DOHH2 (cell line): ENCODE measurements around the gene CCDC149.

Experiments used
- H3F3A ChIP-seq: fragments of 200-600 bp; sonication (generic), shearing (Covaris generic); 2 replicates; pipeline ENCODE4 v1.6.0; 2016; ENCODE audit warnings: antibody characterized with exemption, mild to moderate bottlenecking; ENCODE audit not compliant: control insufficient read depth, insufficient read depth
- H3K27ac ChIP-seq: fragments of 200-600 bp; sonication (generic); 2 replicates; pipeline ENCODE4 v1.5.1; 2014; ENCODE audit warnings: low read depth, mild to moderate bottlenecking, low read length, moderate library complexity
- H3K27me3 ChIP-seq: fragments of 200-600 bp; sonication (generic); 2 replicates; pipeline ENCODE4 v1.6.1; 2014; ENCODE audit warnings: mild to moderate bottlenecking, low read length, mixed read lengths; ENCODE audit not compliant: control insufficient read depth
- H3K36me3 ChIP-seq: fragments of 200-600 bp; sonication (generic); 2 replicates; pipeline ENCODE4 v1.6.1; 2014; ENCODE audit warnings: mild to moderate bottlenecking, low read length, moderate library complexity, mixed read lengths; ENCODE audit not compliant: control insufficient read depth
- H3K4me1 ChIP-seq: fragments of 200-600 bp; sonication (generic); 2 replicates; pipeline ENCODE4 v1.6.1; 2014; ENCODE audit warnings: mild to moderate bottlenecking, low read length, mixed read lengths; ENCODE audit not compliant: control insufficient read depth
- H3K4me2 ChIP-seq: fragments of 200-600 bp; sonication (generic); 2 replicates; pipeline ENCODE4 v1.6.0; 2014; ENCODE audit warnings: mild to moderate bottlenecking, low read length, moderate library complexity
- H3K4me3 ChIP-seq: fragments of 200-600 bp; sonication (generic); 2 replicates; pipeline ENCODE4 v1.5.1; 2014; ENCODE audit warnings: mild to moderate bottlenecking, low read length, mixed read lengths
- H3K79me2 ChIP-seq: fragments of 200-600 bp; sonication (generic); 2 replicates; pipeline ENCODE4 v1.6.1; 2014; ENCODE audit warnings: mild to moderate bottlenecking, low read length, mixed read lengths; ENCODE audit not compliant: control insufficient read depth
- H3K9me2 ChIP-seq: fragments of 200-600 bp; sonication (generic); replicated peaks from 2 replicates; pipeline ENCODE4 v1.6.1; 2014; ENCODE audit warnings: mild to moderate bottlenecking, low read length, mixed read lengths; ENCODE audit not compliant: control insufficient read depth
- H3K9me3 ChIP-seq: fragments of 200-600 bp; sonication (generic); 2 replicates; pipeline ENCODE4 v1.6.1; 2014; ENCODE audit warnings: antibody characterized with exemption, low read length, mixed read lengths; ENCODE audit not compliant: control insufficient read depth, insufficient read depth
- H4K20me1 ChIP-seq: fragments of 200-600 bp; sonication (generic); 2 replicates; pipeline ENCODE4 v1.6.0; 2014; ENCODE audit warnings: low read depth, mild to moderate bottlenecking, antibody characterized with exemption, low read length, moderate library complexity; ENCODE audit not compliant: control insufficient read depth, insufficient read depth
- EZH2phosphoT487 ChIP-seq: fragments of 200-600 bp; sonication (generic); IDR thresholded peaks from 2 replicates; pipeline ENCODE4 v1.6.1; 2017; ENCODE audit warnings: borderline replicate concordance, mild to moderate bottlenecking, antibody characterized with exemption, low read length, moderate library complexity, mixed read lengths
- TF ChIP-seq, protein P1 (sequence below): fragments of 200-600 bp; sonication (generic); IDR thresholded peaks from one replicate; pipeline ENCODE4 v1.5.1; 2014; ENCODE audit warnings: antibody characterized with exemption, mild to moderate bottlenecking, low read depth, low read length; ENCODE audit not compliant: poor library complexity, severe bottlenecking

The CCDC149 gene

GRCh38 chr4:24780936-24781495 is 131.8 kb downstream of the CCDC149 start:
- Histone ChIP-seq H3K27ac (no peak overlapping the region), H4K20me1 (no peaks in the 10 kb centered on the region), H3K9me2 (no peaks in the 10 kb centered on the region), H3K4me3 (no peak overlapping the region), H3K9me3 (no peaks in the 10 kb centered on the region), H3K36me3 (no peaks in the 10 kb centered on the region), H3K27me3 (no peaks in the 10 kb centered on the region), H3K4me1 (no peaks in the 10 kb centered on the region), H3K4me2 (no peak overlapping the region), H3K79me2 (no peaks in the 10 kb centered on the region), H3F3A (no peaks in the 10 kb centered on the region)
- no peak for TF ChIP-seq EZH2phosphoT487
- TF ChIP-seq, protein P1, sequence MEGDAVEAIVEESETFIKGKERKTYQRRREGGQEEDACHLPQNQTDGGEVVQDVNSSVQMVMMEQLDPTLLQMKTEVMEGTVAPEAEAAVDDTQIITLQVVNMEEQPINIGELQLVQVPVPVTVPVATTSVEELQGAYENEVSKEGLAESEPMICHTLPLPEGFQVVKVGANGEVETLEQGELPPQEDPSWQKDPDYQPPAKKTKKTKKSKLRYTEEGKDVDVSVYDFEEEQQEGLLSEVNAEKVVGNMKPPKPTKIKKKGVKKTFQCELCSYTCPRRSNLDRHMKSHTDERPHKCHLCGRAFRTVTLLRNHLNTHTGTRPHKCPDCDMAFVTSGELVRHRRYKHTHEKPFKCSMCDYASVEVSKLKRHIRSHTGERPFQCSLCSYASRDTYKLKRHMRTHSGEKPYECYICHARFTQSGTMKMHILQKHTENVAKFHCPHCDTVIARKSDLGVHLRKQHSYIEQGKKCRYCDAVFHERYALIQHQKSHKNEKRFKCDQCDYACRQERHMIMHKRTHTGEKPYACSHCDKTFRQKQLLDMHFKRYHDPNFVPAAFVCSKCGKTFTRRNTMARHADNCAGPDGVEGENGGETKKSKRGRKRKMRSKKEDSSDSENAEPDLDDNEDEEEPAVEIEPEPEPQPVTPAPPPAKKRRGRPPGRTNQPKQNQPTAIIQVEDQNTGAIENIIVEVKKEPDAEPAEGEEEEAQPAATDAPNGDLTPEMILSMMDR: no peak

DNA sequence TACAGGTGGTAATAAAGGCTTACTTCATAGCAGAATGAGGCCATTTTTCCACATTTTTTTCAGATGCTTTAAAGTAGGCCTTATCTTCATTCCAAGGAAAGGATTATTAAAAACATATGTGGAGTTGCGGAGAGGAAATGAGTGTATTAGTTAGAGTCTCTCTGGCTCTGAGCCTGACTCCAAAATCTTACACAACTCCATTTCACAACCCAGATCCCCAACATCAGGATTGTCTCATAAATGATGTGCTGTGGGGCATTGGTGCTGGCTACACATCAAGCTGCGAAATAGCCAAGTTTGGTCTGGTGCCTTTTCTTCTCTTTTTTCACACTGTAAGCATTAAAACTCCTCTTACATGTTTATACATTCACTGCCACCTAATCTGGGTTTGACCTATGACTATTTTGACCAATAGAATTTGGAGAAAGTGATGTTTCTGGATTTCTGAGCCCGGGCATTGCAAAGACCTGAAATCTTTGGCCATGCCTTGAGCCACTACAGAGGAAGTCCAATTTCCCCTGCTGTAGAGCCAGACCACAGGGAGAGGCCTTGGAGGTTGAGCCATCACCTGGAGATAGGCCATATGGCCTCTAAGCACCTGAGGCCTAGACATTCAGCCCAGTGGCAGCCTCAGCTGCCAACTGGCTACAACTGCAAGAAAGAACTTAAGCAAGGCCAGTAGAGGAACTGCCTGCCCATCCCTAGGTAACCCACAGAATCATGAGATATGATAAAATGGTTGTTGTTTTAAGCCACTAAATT is 134.2 kb downstream of the CCDC149 start:
- Histone ChIP-seq H3K4me1 (no peaks in the 10 kb centered on the region), H3K4me2 (no peak overlapping the region), H3K79me2 (no peaks in the 10 kb centered on the region), H3K27me3 (no peaks in the 10 kb centered on the region), H3K36me3 (no peaks in the 10 kb centered on the region), H3K9me3 (no peaks in the 10 kb centered on the region), H3K27ac (no peak overlapping the region), H3F3A (no peaks in the 10 kb centered on the region), H3K9me2 (no peaks in the 10 kb centered on the region), H4K20me1 (no peaks in the 10 kb centered on the region), H3K4me3 (no peak overlapping the region)
- TF ChIP-seq EZH2phosphoT487: no peak
- TF ChIP-seq, protein P1: no peak

GRCh38 chr4:24777536-24778463 is 135.0 kb downstream of the CCDC149 start:
- no peaks in the 10 kb centered on the region for H3K27me3 ChIP-seq
- H3K4me2 ChIP-seq: no peak overlapping the region
- TF ChIP-seq, protein P1: no peak
- TF ChIP-seq EZH2phosphoT487: no peak
- no peaks in the 10 kb centered on the region for H3K4me1 ChIP-seq
- H3K9me2 ChIP-seq: no peaks in the 10 kb centered on the region
- no peaks in the 10 kb centered on the region for H3F3A ChIP-seq
- no peak overlapping the region for H3K27ac ChIP-seq
- no peaks in the 10 kb centered on the region for H3K36me3 ChIP-seq
- no peaks in the 10 kb centered on the region for H3K9me3 ChIP-seq
- H4K20me1 ChIP-seq: no peaks in the 10 kb centered on the region
- H3K79me2 ChIP-seq: no peaks in the 10 kb centered on the region
- H3K4me3 ChIP-seq: no peak overlapping the region
